GM12878 (cell line): ENCODE measurements around the gene EMID1. TPM values are rescaled to one million over a fixed set of nuclear protein-coding genes. Genes with fewer than 3 reads are reported as not detected.

Source experiments
- ATAC-seq: fragments of 200-7000 bp; cut with Tn5 transposase; 3 replicates; pipeline ENCODE4 v1.9.1; 2020; ENCODE audit warnings: mild to moderate bottlenecking, moderate library complexity
- BruUV-seq: library from RNA; stranded (reverse); fragments of 400-500 nt; replicated peaks from 2 replicates; lab custom pipeline; 2021; lab: Mats Ljungman, UMichigan
- CTCF ChIA-PET: fragments of 300-600 bp; sonication (Branson Sonifier 250); formaldehyde crosslinking; extraction: SDS; loops from one replicate; lab custom pipeline; 2021; ENCODE audit warnings: inconsistent platforms; lab: Yijun Ruan, JAX
- POLR2A ChIA-PET: fragments of 350-600 bp; formaldehyde crosslinking; extraction: SDS; loops from one replicate; lab custom pipeline; 2021; ENCODE audit warnings: inconsistent platforms; lab: Charles Lee
- RAD21 ChIA-PET: fragments of 300-600 bp; sonication (Branson Sonifier 250); formaldehyde crosslinking; loops from one replicate; lab custom pipeline; 2023; ENCODE audit warnings: antibody characterized with exemption; ENCODE audit not compliant: unreplicated experiment; lab: Charles Lee
- SMC1A ChIA-PET: fragments of 300-600 bp; sonication (Branson Sonifier 250); formaldehyde crosslinking; loops from one replicate; lab custom pipeline; 2023; ENCODE audit not compliant: unreplicated experiment, uncharacterized antibody; lab: Charles Lee
- DNase-seq: peaks from one replicate; pipeline ENCODE4 v3.0.0-alpha.2; 2011; ENCODE audit warnings: low read depth, low spot score
- FAIRE-seq: peaks from 3 replicates; lab custom pipeline; 2011; peaks lifted over from hg19 to GRCh38; lab: Jason Lieb, UNC
- H2AFZ ChIP-seq: 2 replicates; pipeline ENCODE4 v1.6.0; 2011; ENCODE audit warnings: low read depth, low read length, control low read depth; ENCODE audit not compliant: control insufficient read depth
- H3K27ac ChIP-seq: 2 replicates; pipeline ENCODE4 v1.5.1; 2011; ENCODE audit warnings: control low read depth; ENCODE audit not compliant: control insufficient read depth, insufficient read depth
- H3K27me3 ChIP-seq, 2 experiments: replicated peaks in 1 of 2; 2 replicates each; pipeline versions ENCODE4 v1.6.0 to v1.6.1; 2011; ENCODE audit warnings: low read length in 1 of 2; ENCODE audit not compliant: control insufficient read depth in 2 of 2, insufficient read depth in 2 of 2
- H3K36me3 ChIP-seq, 2 experiments: 2 replicates each; pipeline ENCODE4 v1.5.1; 2011; ENCODE audit warnings: low read length in 1 of 2; ENCODE audit not compliant: control insufficient read depth in 2 of 2, insufficient read depth in 2 of 2
- H3K4me1 ChIP-seq: 2 replicates; pipeline ENCODE4 v1.6.1; 2011; ENCODE audit warnings: mild to moderate bottlenecking, low read length, moderate library complexity, mixed read lengths; ENCODE audit not compliant: control insufficient read depth, insufficient read depth
- H3K4me2 ChIP-seq: 2 replicates; pipeline ENCODE4 v1.6.0; 2011; ENCODE audit warnings: control low read depth; ENCODE audit not compliant: control insufficient read depth, insufficient read depth
- H3K4me3 ChIP-seq: fragments of 200-600 bp; sonication (generic); 2 replicates; pipeline ENCODE4 v1.5.1; 2016
- H3K79me2 ChIP-seq: 2 replicates; pipeline ENCODE4 v1.6.0; 2011; ENCODE audit warnings: low read length; ENCODE audit not compliant: control insufficient read depth, insufficient read depth
- H3K9ac ChIP-seq: 2 replicates; pipeline ENCODE4 v1.8.0; 2011; ENCODE audit warnings: low read length, control low read depth, mixed read lengths; ENCODE audit not compliant: control insufficient read depth, insufficient read depth
- H3K9me3 ChIP-seq: replicated peaks from 3 replicates; pipeline ENCODE4 v1.5.1; 2011; ENCODE audit warnings: mild to moderate bottlenecking, low read length; ENCODE audit not compliant: control insufficient read depth, insufficient read depth
- H4K20me1 ChIP-seq: 2 replicates; pipeline ENCODE4 v1.6.0; 2011; ENCODE audit not compliant: control insufficient read depth, insufficient read depth
- CREB1 ChIP-seq: IDR thresholded peaks from 2 replicates; pipeline ENCODE4 v1.6.1; 2012; ENCODE audit warnings: low read depth, mild to moderate bottlenecking, inconsistent platforms
- E2F8 ChIP-seq: fragments of 450-650 bp; IDR thresholded peaks from 2 replicates; pipeline ENCODE4 v1.6.1; 2018; ENCODE audit warnings: mild to moderate bottlenecking, low read depth, moderate library complexity; ENCODE audit not compliant: partially characterized antibody
- ETV6 ChIP-seq, 2 experiments: fragments of 450-650 bp in 1 of 2; IDR thresholded peaks in 1 of 2; conservative IDR thresholded peaks in 1 of 2; 2 replicates each; pipeline ENCODE4 v1.6.1; 2014; ENCODE audit warnings: antibody characterized with exemption in 1 of 2, borderline replicate concordance in 1 of 2, low read depth in 1 of 2, mild to moderate bottlenecking in 1 of 2, moderate library complexity in 1 of 2
- GATAD2B ChIP-seq: fragments of 450-650 bp; conservative IDR thresholded peaks from 2 replicates; pipeline ENCODE4 v1.6.1; 2017; ENCODE audit warnings: low read depth, mild to moderate bottlenecking, moderate library complexity
- KLF5 ChIP-seq: fragments of 450-650 bp; IDR thresholded peaks from 2 replicates; pipeline ENCODE4 v1.6.1; 2014; ENCODE audit warnings: mild to moderate bottlenecking; ENCODE audit not compliant: partially characterized antibody
- MEF2B ChIP-seq: fragments of 450-650 bp; IDR thresholded peaks from 2 replicates; pipeline ENCODE4 v1.6.1; 2018; ENCODE audit warnings: mild to moderate bottlenecking, moderate library complexity; ENCODE audit not compliant: partially characterized antibody, poor library complexity, severe bottlenecking
- MYC ChIP-seq: IDR thresholded peaks from 2 replicates; pipeline ENCODE4 v1.6.1; 2011; ENCODE audit warnings: mild to moderate bottlenecking, low read length, moderate library complexity, inconsistent platforms; ENCODE audit not compliant: insufficient read depth, insufficient replicate concordance, insufficient read length, severe bottlenecking
- NR2F1 ChIP-seq: fragments of 450-650 bp; conservative IDR thresholded peaks from 2 replicates; pipeline ENCODE4 v1.6.1; 2017; ENCODE audit warnings: mild to moderate bottlenecking
- RCOR1 ChIP-seq: conservative IDR thresholded peaks from 2 replicates; pipeline ENCODE4 v1.6.1; 2012; ENCODE audit warnings: low read depth, low read length, improper control_type of control experiment
- SKIL ChIP-seq: fragments of 450-650 bp; IDR thresholded peaks from 2 replicates; pipeline ENCODE4 v1.6.1; 2017; ENCODE audit warnings: mild to moderate bottlenecking, low read depth, inconsistent platforms; ENCODE audit not compliant: poor library complexity, severe bottlenecking
- SRF ChIP-seq, 2 experiments: IDR thresholded peaks; 2 replicates each; pipeline ENCODE4 v1.6.1; 2011; ENCODE audit warnings: low read depth in 2 of 2, low read length in 2 of 2, mild to moderate bottlenecking in 1 of 2, moderate library complexity in 1 of 2
- SUPT20H ChIP-seq: IDR thresholded peaks from 2 replicates; pipeline ENCODE4 v1.6.1; 2011; ENCODE audit warnings: low read depth, mild to moderate bottlenecking, low read length, moderate library complexity, borderline replicate concordance; ENCODE audit not compliant: control insufficient read depth
- SUZ12 ChIP-seq: fragments of 200-600 bp; sonication (generic); IDR thresholded peaks from one replicate; pipeline ENCODE4 v1.6.1; 2018; ENCODE audit warnings: antibody characterized with exemption, mild to moderate bottlenecking; ENCODE audit not compliant: unreplicated experiment
- YBX1 ChIP-seq: fragments of 450-650 bp; IDR thresholded peaks from 2 replicates; pipeline ENCODE4 v1.6.1; 2016; ENCODE audit warnings: antibody characterized with exemption
- ZNF217 ChIP-seq: fragments of 450-650 bp; IDR thresholded peaks from 2 replicates; pipeline ENCODE4 v1.6.1; 2017; ENCODE audit warnings: antibody characterized with exemption, mild to moderate bottlenecking
- WGBS: methylation state at CpG from one replicate; pipeline ENCODE4 v1.1.6; 2016; ENCODE audit warnings: low lambda C conversion rate; ENCODE audit not compliant: insufficient replicate concordance, insufficient coverage; ENCODE audit errors: missing lambda C conversion rate; 5-methylcytosine and 5-hydroxymethylcytosine counted together
- in situ Hi-C: fragments of 300-500 bp; cut with MboI; formaldehyde crosslinking; loops from 9 replicates; pipeline ENCODE4 v1.14.3; 2018; ENCODE audit warnings: mixed read lengths
- intact Hi-C: fragments of 100-400 bp; cut with micrococcal nuclease; formaldehyde crosslinking; loops from one replicate; pipeline ENCODE4 v1.14.2; 2022; ENCODE audit not compliant: unreplicated experiment
- polyA plus RNA-seq, 11 experiments: library from polyadenylated mRNA; depleted of rRNA in 4 of 11; unstranded in 6 of 11; stranded (reverse) in 5 of 11; fragments of >200 nt; fragmentation: Nextera tagmentation in 4 of 11; fragmentation: Illumina TruSeq in 1 of 11; extraction: Ambion mirVana in 4 of 11; extraction: Trizol in 1 of 11; gene quantifications; 1 replicate in 1 of 11; 2 replicates in 10 of 11; pipeline versions ENCODE4 v1.2.1 to v1.2.3, GENCODE V29; 2011 to 2016; ENCODE audit warnings: inconsistent platforms in 2 of 11, missing spikeins in 2 of 11, low read depth in 1 of 11
- total RNA-seq, 4 experiments: library from RNA; depleted of rRNA in 3 of 4; stranded (reverse); fragments of >200 nt in 3 of 4; fragmentation: Illumina TruSeq in 1 of 4; extraction: Trizol in 1 of 4; gene quantifications; 2 replicates each; pipeline versions ENCODE4 v1.2.1 to v1.2.3, GENCODE V29; 2013 to 2021

EMID1 gene
- total and polyA plus RNA-seq, 10 of the 15 experiments (the other 5 are each of a cell fraction or from before 2014, with no cell fraction given) = 1.2 to 60.3 (median 12.0) TPM

GRCh38 chr22:29260601-29261315, 55.1 kb downstream of the EMID1 start:
- peaks cover 2% of the 10 kb centered on the region for H3K79me2 ChIP-seq
- FAIRE-seq = no peak
- DNase-seq = no peak
- H4K20me1 ChIP-seq = no peaks in the 10 kb centered on the region
- no peak overlapping the region for H2AFZ ChIP-seq
- no peak overlapping the region for H3K4me3 ChIP-seq
- ATAC-seq = peak; percentile 4; the same call in 2 of the 3 replicates
- in situ Hi-C loops (no loop called here), intact Hi-C loops (no loop called here)
- SMC1A ChIA-PET = no interaction called here
- no peaks in the 10 kb centered on the region for H3K9me3 ChIP-seq
- POLR2A ChIA-PET = no interaction called here
- BruUV-seq = no TSS peak
- no peak overlapping the region for H3K27ac ChIP-seq
- RAD21 ChIA-PET = no interaction called here
- H3K4me1 ChIP-seq = no peaks in the 10 kb centered on the region
- WGBS = 90% methylated on average over 17 of the region's 17 CpGs
- CTCF ChIA-PET = interaction anchor here (2.7 kb wide), 1 partner anchor 15 kb away, joined by 7 read pairs; no protein-coding TSS in a partner anchor
- H3K27me3 ChIP-seq = no peaks in the 10 kb centered on the region
- no peak overlapping the region for H3K4me2 ChIP-seq
- no peak for TF ChIP-seq MEF2B
- no peak for TF ChIP-seq SUPT20H
- no peak for TF ChIP-seq SKIL
- no peak for TF ChIP-seq KLF5
- no peak for TF ChIP-seq GATAD2B
- TF ChIP-seq ZNF217 = no peak
- no peak for TF ChIP-seq ETV6 (conservative IDR thresholded peaks at IDR 0.05 in 1 of 2, IDR thresholded peaks at IDR 0.05 in 1 of 2; ENCODE audit: borderline replicate concordance in 1 of 2, low read depth in 1 of 2)
- TF ChIP-seq YBX1 = no peak
- TF ChIP-seq SRF (IDR thresholded peaks at IDR 0.05; ENCODE audit: low read depth in 2 of 2, low read length in 2 of 2) = no peak
- no peak for TF ChIP-seq MYC
- TF ChIP-seq SUZ12 = no peak
- no peak for TF ChIP-seq CREB1
- no peak for TF ChIP-seq E2F8
- TF ChIP-seq RCOR1 = no peak
- TF ChIP-seq NR2F1 = no peak
- no peak overlapping the region for H3K9ac ChIP-seq
- peaks cover 7 to 9% of the 10 kb centered on the region in 2 experiments; a peak in 3 of 4 replicates for H3K36me3 ChIP-seq
